D721Med (cell line): ENCODE results near the gene ANTXR1.

Experiments used
- DNase-seq: peaks from one replicate; pipeline ENCODE4 v3.0.0; 2011; ENCODE audit warnings: low spot score; ENCODE audit not compliant: insufficient read length
- FAIRE-seq: peaks from 2 replicates; lab custom pipeline; 2011; peaks lifted over from hg19 to GRCh38; lab: Jason Lieb, UNC
- CTCF ChIP-seq: IDR thresholded peaks from 2 replicates; pipeline ENCODE4 v1.5.1; 2012; ENCODE audit warnings: mild to moderate bottlenecking, control low read depth; ENCODE audit not compliant: insufficient read depth; ENCODE audit errors: missing control alignments

Gene ANTXR1

DNA sequence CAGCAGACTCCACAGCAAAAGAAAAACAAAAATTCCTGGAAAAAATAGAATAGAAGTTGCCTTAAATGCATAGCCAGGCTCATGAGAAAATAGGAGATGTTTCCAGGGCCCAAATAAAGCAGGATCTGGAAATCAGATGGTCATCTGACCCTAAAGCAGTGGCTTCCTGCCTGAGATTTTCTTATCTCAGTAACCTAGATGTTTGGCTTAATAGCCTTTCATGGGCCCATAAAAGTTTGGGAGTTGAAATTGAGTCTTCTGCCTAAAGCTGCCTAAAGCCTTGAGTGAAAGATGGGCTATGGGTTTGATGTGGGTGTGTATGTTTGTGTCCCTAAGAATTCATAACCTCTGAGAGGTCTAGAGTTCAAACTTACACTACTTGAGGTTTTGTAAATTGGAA is 149.1 kb downstream of the ANTXR1 start:
- no peak for TF ChIP-seq CTCF
- FAIRE-seq, result no peak
- DNase-seq, result no peak

DNA sequence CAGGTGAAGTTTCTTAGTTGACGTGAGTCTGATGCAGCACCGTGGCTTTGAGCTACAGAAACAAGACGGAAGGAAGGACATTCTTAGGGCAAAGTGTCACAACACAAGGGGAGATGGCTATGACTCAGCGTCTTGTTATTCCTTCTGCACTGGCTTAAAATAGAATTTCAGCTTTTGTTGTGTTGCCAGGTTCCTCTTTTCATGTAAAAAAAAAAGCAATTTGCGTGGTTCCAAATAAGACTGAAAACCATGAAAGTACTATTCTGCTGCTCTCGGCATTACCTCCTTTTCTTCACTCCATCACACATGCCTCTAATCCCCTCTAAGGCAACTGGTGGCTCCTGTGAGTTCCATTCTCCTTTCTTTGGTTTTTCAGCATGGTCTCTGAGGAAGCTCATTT is 150.1 kb downstream of the ANTXR1 start:
- DNase-seq (no peak), FAIRE-seq (no peak)
- TF ChIP-seq CTCF, result no peak

DNA sequence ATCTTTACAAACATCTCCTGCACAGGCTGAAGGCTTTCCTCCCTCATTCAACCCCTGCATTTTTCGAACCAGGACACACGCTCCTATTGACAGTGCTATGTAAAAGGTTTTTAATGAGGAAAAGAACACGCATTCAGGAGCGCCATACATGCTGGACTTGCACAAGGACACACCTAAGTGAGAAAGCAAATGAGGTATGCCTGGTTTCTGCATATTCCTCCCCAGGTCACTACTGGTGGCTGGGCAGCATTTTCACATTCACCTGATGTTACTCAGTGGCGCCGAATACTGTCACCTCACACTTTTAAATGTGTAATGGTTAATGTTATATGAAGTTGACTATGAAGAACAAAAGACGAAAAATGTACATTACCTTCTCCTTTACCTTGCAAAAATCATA is 150.6 kb downstream of the ANTXR1 start:
- no peak for FAIRE-seq
- DNase-seq, result no peak
- no peak for TF ChIP-seq CTCF

- peak; percentile 34 for DNase-seq
Measured at GRCh38 chr2:69164061-69164778, 151.2 kb downstream of the ANTXR1 start.

DNA sequence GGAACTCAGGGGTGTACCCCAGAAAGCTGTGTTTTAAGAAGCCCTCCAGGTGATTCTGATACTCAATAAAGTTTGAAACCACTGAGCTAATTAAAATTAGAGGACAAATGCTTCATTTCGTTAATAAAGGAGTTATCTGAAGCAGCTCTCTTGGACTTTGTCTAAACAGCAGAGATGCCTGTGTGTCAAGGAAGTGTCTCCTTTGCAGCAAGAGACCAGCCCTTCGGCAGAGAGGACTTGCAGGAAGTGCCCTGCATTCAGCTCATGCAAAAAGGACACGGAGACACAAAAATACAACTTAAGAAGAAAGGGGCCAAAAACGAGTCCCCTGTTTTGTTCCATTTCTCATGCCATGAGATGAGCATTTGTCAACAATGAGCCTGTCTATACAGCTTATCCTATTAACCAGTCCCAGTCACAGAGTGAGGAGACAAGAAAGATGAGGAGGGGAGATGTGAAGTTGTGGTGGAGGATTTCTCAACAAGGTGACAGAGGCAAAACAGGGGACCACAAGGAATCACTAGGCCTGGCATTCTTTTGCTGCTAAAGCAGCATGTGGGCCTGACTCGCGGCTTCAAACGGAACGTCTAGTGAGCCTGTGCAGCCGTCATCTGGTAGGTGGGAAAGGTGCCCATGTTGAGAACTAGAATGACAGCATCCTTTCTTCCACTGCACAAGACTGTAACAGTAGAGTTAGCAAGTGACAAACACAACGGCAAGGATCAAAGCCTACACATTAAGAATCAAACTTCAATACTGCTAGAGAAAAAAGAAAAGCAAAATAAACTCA is 152.3 kb downstream of the ANTXR1 start:
- no peak for FAIRE-seq
- no peak for TF ChIP-seq CTCF
- DNase-seq, result no peak

More at GRCh38 chr2:69164061-69164778, 151.2 kb downstream of the ANTXR1 start:
- FAIRE-seq, result no peak
- no peak for TF ChIP-seq CTCF

GRCh38 chr2:69166465-69166811 is 153.5 kb downstream of the ANTXR1 start:
- DNase-seq, result no peak
- no peak for TF ChIP-seq CTCF
- FAIRE-seq, result no peak
